ENCODE data around the gene SMARCE1.

Gene SMARCE1

GRCh38 chr17:40618754-40619625 is 28.6 kb downstream of the SMARCE1 start:
- Histone ChIP-seq H3K14ac (ENCODE audit: low read length in 2 of 2) (no peak overlapping the region), H2BK12ac (ENCODE audit: low read length in 2 of 2) (no peak overlapping the region), H3K18ac (ENCODE audit: low read depth in 1 of 2, low read length in 2 of 2) (no peak overlapping the region), H3K9ac (ENCODE audit: low read length) (no peak overlapping the region), H2BK120ac (ENCODE audit: low read depth, low read length) (no peak overlapping the region), H4K8ac (ENCODE audit: low read length) (no peak overlapping the region), H3K9me3 (ENCODE audit: control insufficient read depth, low read length) (no peaks in the 10 kb centered on the region), H2BK15ac (ENCODE audit: low read depth, poor library complexity, severe bottlenecking) (no peak overlapping the region), H3K4me3 (ENCODE audit: insufficient read depth in 1 of 2, low read depth in 1 of 2, low read length in 2 of 2) (no peak overlapping the region), H3K27ac (ENCODE audit: low read length, poor library complexity, severe bottlenecking) (no peak overlapping the region), H3K36me3 (ENCODE audit: control insufficient read depth in 1 of 2, insufficient read depth in 2 of 2, low read depth in 1 of 2, low read length in 2 of 2) (no peaks in the 10 kb centered on the region), H3K4me2 (ENCODE audit: low read length, poor library complexity, severe bottlenecking) (no peak overlapping the region), H3K27me3 (ENCODE audit: control insufficient read depth in 1 of 2, insufficient read depth in 1 of 2, low read length in 2 of 2) (peaks cover 0 to 23% of the 10 kb centered on the region in 2 experiments), H2AFZ (ENCODE audit: low read depth, low read length) (no peak overlapping the region), H4K91ac (ENCODE audit: low read length) (no peak overlapping the region), H3K79me1 (replicated peaks; ENCODE audit: low read length, poor library complexity, severe bottlenecking) (no peaks in the 10 kb centered on the region), H3K4ac (ENCODE audit: low read depth in 1 of 2, low read length in 2 of 2) (no peak overlapping the region), H3K4me1 (ENCODE audit: control insufficient read depth, insufficient read depth, low read depth, low read length) (peaks cover 17% of the 10 kb centered on the region), H2AK5ac (ENCODE audit: low read length, severe bottlenecking) (peak overlapping the region; percentile 68), H2BK5ac (ENCODE audit: low read depth, low read length, poor library complexity, severe bottlenecking) (no peak overlapping the region), H3K23ac (ENCODE audit: low read length in 2 of 2) (no peak overlapping the region)
- DNase-seq = no peak
- 88% methylated on average over 16 of the region's 16 CpGs for WGBS

DNA sequence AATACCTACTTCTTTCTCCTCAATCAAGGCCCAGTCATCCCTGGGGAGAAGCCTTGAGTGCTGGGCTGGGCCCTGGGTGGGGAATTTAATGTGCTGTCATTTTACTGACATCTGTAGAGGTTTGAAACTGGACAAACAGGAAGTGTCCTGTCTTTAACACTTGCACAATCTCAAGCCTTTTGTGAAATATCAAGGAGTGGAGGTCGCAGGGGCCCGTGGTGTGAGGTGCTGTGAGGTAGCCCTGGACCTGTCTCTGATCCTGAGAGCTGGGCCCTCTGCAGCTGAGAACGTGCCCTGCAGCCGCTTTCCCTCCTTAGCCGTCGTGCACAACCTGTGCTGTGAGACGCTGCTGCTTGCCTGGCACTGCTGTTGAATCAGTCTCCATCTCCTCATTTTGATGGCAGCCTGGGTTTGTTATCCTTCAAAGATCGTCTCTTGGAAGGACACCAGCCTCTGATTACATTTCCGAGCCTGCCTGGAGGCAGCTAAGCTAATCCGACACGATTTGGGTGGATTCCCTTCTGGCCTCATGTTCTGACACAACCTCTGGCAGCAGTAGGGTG is 29.9 kb downstream of the SMARCE1 start:
- WGBS = 69% methylated on average over 11 of the region's 11 CpGs
- H3K23ac ChIP-seq (ENCODE audit: low read length in 2 of 2) = peak overlapping the region in 1 of 2 experiments; percentile 5

DNA sequence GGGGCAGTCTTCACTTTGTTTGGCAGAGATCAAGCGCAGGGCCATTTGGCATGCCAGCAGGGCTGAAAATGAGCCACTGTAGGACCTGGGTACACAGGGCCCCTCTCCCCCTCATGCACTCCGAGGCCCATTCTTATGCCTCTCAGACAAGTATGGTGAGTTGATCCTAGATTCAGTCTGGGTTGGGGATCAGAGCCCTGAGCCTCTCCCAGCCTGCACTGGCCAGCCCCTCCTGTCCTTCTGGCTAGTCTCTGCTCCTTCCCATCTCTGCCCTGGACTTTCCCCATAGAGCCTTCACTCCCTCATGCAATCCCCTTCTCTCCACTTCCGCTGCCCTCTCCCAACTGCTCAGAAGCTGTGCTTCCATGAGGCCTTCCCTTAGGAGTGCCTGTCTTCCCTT is 31.0 kb downstream of the SMARCE1 start:
- Histone ChIP-seq H4K8ac (ENCODE audit: low read length) (no peak overlapping the region), H3K79me1 (replicated peaks; ENCODE audit: low read length, poor library complexity, severe bottlenecking) (no peaks in the 10 kb centered on the region), H2BK120ac (ENCODE audit: low read depth, low read length) (no peak overlapping the region), H3K36me3 (ENCODE audit: control insufficient read depth in 1 of 2, insufficient read depth in 2 of 2, low read depth in 1 of 2, low read length in 2 of 2) (no peaks in the 10 kb centered on the region), H2BK15ac (ENCODE audit: low read depth, poor library complexity, severe bottlenecking) (no peak overlapping the region), H2BK5ac (ENCODE audit: low read depth, low read length, poor library complexity, severe bottlenecking) (no peak overlapping the region), H3K27ac (ENCODE audit: low read length, poor library complexity, severe bottlenecking) (no peak overlapping the region), H2AK5ac (ENCODE audit: low read length, severe bottlenecking) (peak overlapping the region; percentile 41), H3K9me3 (ENCODE audit: control insufficient read depth, low read length) (no peaks in the 10 kb centered on the region), H3K9ac (ENCODE audit: low read length) (no peak overlapping the region), H2AFZ (ENCODE audit: low read depth, low read length) (no peak overlapping the region), H2BK12ac (ENCODE audit: low read length in 2 of 2) (no peak overlapping the region), H3K23ac (ENCODE audit: low read length in 2 of 2) (peak overlapping the region in 1 of 2 experiments; percentile 46), H3K4me1 (ENCODE audit: control insufficient read depth, insufficient read depth, low read depth, low read length) (peaks cover 21% of the 10 kb centered on the region), H3K4me3 (ENCODE audit: insufficient read depth in 1 of 2, low read depth in 1 of 2, low read length in 2 of 2) (no peak overlapping the region), H3K4me2 (ENCODE audit: low read length, poor library complexity, severe bottlenecking) (no peak overlapping the region), H3K4ac (ENCODE audit: low read depth in 1 of 2, low read length in 2 of 2) (no peak overlapping the region), H4K91ac (ENCODE audit: low read length) (no peak overlapping the region), H3K14ac (ENCODE audit: low read length in 2 of 2) (no peak overlapping the region), H3K18ac (ENCODE audit: low read depth in 1 of 2, low read length in 2 of 2) (no peak overlapping the region), H3K27me3 (ENCODE audit: control insufficient read depth in 1 of 2, insufficient read depth in 1 of 2, low read length in 2 of 2) (peaks cover 0 to 37% of the 10 kb centered on the region in 2 experiments)
- 80% methylated on average over 3 of the region's 3 CpGs for WGBS
- no peak for DNase-seq

More for the DNA sequence above, 29.9 kb downstream of the SMARCE1 start:
- no peaks in the 10 kb centered on the region for H3K9me3 ChIP-seq (ENCODE audit: control insufficient read depth, low read length)
- H3K4me2 ChIP-seq (ENCODE audit: low read length, poor library complexity, severe bottlenecking) = no peak overlapping the region
- H3K27ac ChIP-seq (ENCODE audit: low read length, poor library complexity, severe bottlenecking) = no peak overlapping the region
- H2AFZ ChIP-seq (ENCODE audit: low read depth, low read length) = no peak overlapping the region
- peak overlapping the region; percentile 50 for H4K8ac ChIP-seq (ENCODE audit: low read length)
- H3K4ac ChIP-seq (ENCODE audit: low read depth in 1 of 2, low read length in 2 of 2) = no peak overlapping the region
- H3K79me1 ChIP-seq (replicated peaks; ENCODE audit: low read length, poor library complexity, severe bottlenecking) = no peaks in the 10 kb centered on the region
- H2BK120ac ChIP-seq (ENCODE audit: low read depth, low read length) = no peak overlapping the region
- H3K4me3 ChIP-seq (ENCODE audit: insufficient read depth in 1 of 2, low read depth in 1 of 2, low read length in 2 of 2) = no peak overlapping the region
- H3K14ac ChIP-seq (ENCODE audit: low read length in 2 of 2) = no peak overlapping the region
- H4K91ac ChIP-seq (ENCODE audit: low read length) = peak overlapping the region; percentile 34
- H3K4me1 ChIP-seq (ENCODE audit: control insufficient read depth, insufficient read depth, low read depth, low read length) = peaks cover 18% of the 10 kb centered on the region
- no peak overlapping the region for H2BK5ac ChIP-seq (ENCODE audit: low read depth, low read length, poor library complexity, severe bottlenecking)
- H3K36me3 ChIP-seq (ENCODE audit: control insufficient read depth in 1 of 2, insufficient read depth in 2 of 2, low read depth in 1 of 2, low read length in 2 of 2) = no peaks in the 10 kb centered on the region
- H3K27me3 ChIP-seq (ENCODE audit: control insufficient read depth in 1 of 2, insufficient read depth in 1 of 2, low read length in 2 of 2) = peaks cover 0 to 34% of the 10 kb centered on the region in 2 experiments
- H2BK15ac ChIP-seq (ENCODE audit: low read depth, poor library complexity, severe bottlenecking) = no peak overlapping the region
- H2AK5ac ChIP-seq (ENCODE audit: low read length, severe bottlenecking) = peak overlapping the region; percentile 5
- H3K9ac ChIP-seq (ENCODE audit: low read length) = no peak overlapping the region
- H2BK12ac ChIP-seq (ENCODE audit: low read length in 2 of 2) = no peak overlapping the region
- no peak overlapping the region for H3K18ac ChIP-seq (ENCODE audit: low read depth in 1 of 2, low read length in 2 of 2)
- no peak for DNase-seq

DNA sequence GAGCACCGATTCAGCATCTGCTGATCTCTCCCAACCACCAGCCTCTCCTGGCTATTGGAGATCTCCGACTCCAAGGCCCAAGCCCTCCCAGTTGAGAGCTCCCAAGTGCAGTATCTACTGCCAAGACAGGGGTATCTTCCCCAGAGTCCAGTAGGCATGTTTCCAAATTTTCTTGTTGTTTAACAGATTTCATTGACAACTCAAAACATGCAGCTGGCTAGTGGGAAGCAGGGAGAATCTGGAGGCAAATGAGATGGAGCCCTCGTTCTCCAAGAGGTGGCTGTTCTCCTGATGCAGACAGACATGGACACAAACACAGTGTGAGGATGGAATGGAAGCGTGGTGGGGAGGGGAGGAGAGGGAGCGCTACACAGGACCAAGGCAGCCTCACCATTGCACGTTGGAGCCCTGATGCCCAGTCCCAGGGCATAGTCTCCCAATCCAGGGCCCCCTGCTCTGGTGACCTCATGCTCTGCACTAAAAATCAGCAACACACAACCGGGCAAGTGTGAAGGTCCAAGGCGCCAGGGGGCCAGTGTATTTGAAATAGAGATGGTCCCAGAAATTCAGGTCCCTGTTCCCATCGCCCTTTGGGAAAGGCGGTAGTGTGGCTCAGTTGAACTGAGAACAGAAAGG is 31.7 kb downstream of the SMARCE1 start:
- 82% methylated on average over 10 of the region's 10 CpGs for WGBS
- DNase-seq = no peak

More for the DNA sequence above, 31.7 kb downstream of the SMARCE1 start:
- H3K9me3 ChIP-seq (ENCODE audit: control insufficient read depth, low read length) = no peaks in the 10 kb centered on the region
- H2AFZ ChIP-seq (ENCODE audit: low read depth, low read length) = no peak overlapping the region
- no peak overlapping the region for H3K14ac ChIP-seq (ENCODE audit: low read length in 2 of 2)
- no peak overlapping the region for H4K8ac ChIP-seq (ENCODE audit: low read length)
- no peak overlapping the region for H3K4ac ChIP-seq (ENCODE audit: low read depth in 1 of 2, low read length in 2 of 2)
- no peaks in the 10 kb centered on the region for H3K36me3 ChIP-seq (ENCODE audit: control insufficient read depth in 1 of 2, insufficient read depth in 2 of 2, low read depth in 1 of 2, low read length in 2 of 2)
- H3K27ac ChIP-seq (ENCODE audit: low read length, poor library complexity, severe bottlenecking) = peak overlapping the region; percentile 70
- H3K4me3 ChIP-seq (ENCODE audit: insufficient read depth in 1 of 2, low read depth in 1 of 2, low read length in 2 of 2) = no peak overlapping the region
- no peak overlapping the region for H2BK15ac ChIP-seq (ENCODE audit: low read depth, poor library complexity, severe bottlenecking)
- no peak overlapping the region for H3K9ac ChIP-seq (ENCODE audit: low read length)
- H3K4me1 ChIP-seq (ENCODE audit: control insufficient read depth, insufficient read depth, low read depth, low read length) = peaks cover 25% of the 10 kb centered on the region
- peaks cover 0 to 37% of the 10 kb centered on the region in 2 experiments for H3K27me3 ChIP-seq (ENCODE audit: control insufficient read depth in 1 of 2, insufficient read depth in 1 of 2, low read length in 2 of 2)
- no peak overlapping the region for H2BK5ac ChIP-seq (ENCODE audit: low read depth, low read length, poor library complexity, severe bottlenecking)
- H3K18ac ChIP-seq (ENCODE audit: low read depth in 1 of 2, low read length in 2 of 2) = no peak overlapping the region
- no peak overlapping the region for H3K23ac ChIP-seq (ENCODE audit: low read length in 2 of 2)
- no peaks in the 10 kb centered on the region for H3K79me1 ChIP-seq (replicated peaks; ENCODE audit: low read length, poor library complexity, severe bottlenecking)
- H2BK120ac ChIP-seq (ENCODE audit: low read depth, low read length) = no peak overlapping the region
- no peak overlapping the region for H2BK12ac ChIP-seq (ENCODE audit: low read length in 2 of 2)
- H4K91ac ChIP-seq (ENCODE audit: low read length) = no peak overlapping the region
- H2AK5ac ChIP-seq (ENCODE audit: low read length, severe bottlenecking) = peak overlapping the region; percentile 41
- no peak overlapping the region for H3K4me2 ChIP-seq (ENCODE audit: low read length, poor library complexity, severe bottlenecking)

Measured in mesenchymal stem cell (in vitro differentiated cells and primary cell).